B cell (primary cell): ENCODE data around the gene TIMELESS. TPM values are rescaled to one million over a fixed set of nuclear protein-coding genes. Genes with fewer than 3 reads are reported as not detected.

Experiments
- ATAC-seq: fragments of 200-7000 bp; cut with Tn5 transposase; one replicate; pipeline ENCODE4 v1.10.0; 2021; ENCODE audit warnings: low read depth, mild to moderate bottlenecking, moderate number of reproducible peaks, moderate library complexity
- CTCF ChIA-PET: fragments of 350-600 bp; sonication (Branson Sonifier 250); formaldehyde crosslinking; loops from one replicate; lab custom pipeline; 2021; ENCODE audit warnings: antibody characterized with exemption, inconsistent platforms; lab: Charles Lee
- POLR2A ChIA-PET: fragments of 350-600 bp; sonication (Branson Sonifier 250); formaldehyde crosslinking; loops from one replicate; lab custom pipeline; 2021; ENCODE audit warnings: antibody characterized with exemption; lab: Charles Lee
- DNase-seq: peaks from one replicate; pipeline ENCODE4 v3.0.0; 2013
- H2AFZ ChIP-seq: 2 replicates; pipeline ENCODE4 v1.6.1; 2012; ENCODE audit warnings: mild to moderate bottlenecking, low read depth, low read length; ENCODE audit not compliant: insufficient read depth, poor library complexity, severe bottlenecking
- H3K27ac ChIP-seq, 2 donors: 1 replicate in 1 of 2; 2 replicates in 1 of 2; pipeline ENCODE4 v1.5.1; 2012 to 2013; ENCODE audit warnings: low read length in 2 of 2, mild to moderate bottlenecking in 2 of 2, moderate library complexity in 1 of 2
- H3K27me3 ChIP-seq, 4 experiments: fragments of 200-600 bp in 1 of 4; sonication (generic) in 1 of 4; replicated peaks in 1 of 4; 1 replicate in 2 of 4; 2 replicates in 2 of 4; pipeline versions ENCODE4 v1.6.1 to v1.7.0; 2013 to 2016; ENCODE audit warnings: low read length in 3 of 4, mild to moderate bottlenecking in 2 of 4, mixed read lengths in 1 of 4, moderate library complexity in 1 of 4; ENCODE audit not compliant: insufficient read depth in 4 of 4, control insufficient read depth in 3 of 4; ENCODE audit errors: control extremely low read depth in 1 of 4
- H3K36me3 ChIP-seq, 2 experiments: replicated peaks in 1 of 2; 1 replicate in 1 of 2; 2 replicates in 1 of 2; pipeline versions ENCODE4 v1.6.1 to v1.7.1; 2013; ENCODE audit warnings: low read length in 1 of 2; ENCODE audit not compliant: insufficient read depth in 2 of 2, control insufficient read depth in 1 of 2; ENCODE audit errors: control extremely low read depth in 1 of 2, extremely low read depth in 1 of 2
- H3K4me1 ChIP-seq, 2 donors: fragments of 200-600 bp in 1 of 2; sonication (generic) in 1 of 2; 1 replicate in 1 of 2; 2 replicates in 1 of 2; pipeline versions ENCODE4 v1.5.1 to v1.6.1; 2013 to 2017; ENCODE audit warnings: low read length in 2 of 2; ENCODE audit not compliant: control insufficient read depth in 2 of 2, insufficient read depth in 2 of 2
- H3K4me2 ChIP-seq: replicated peaks from 2 replicates; pipeline ENCODE3; 2012; ENCODE audit warnings: mild to moderate bottlenecking, low read depth, low read length; ENCODE audit not compliant: poor library complexity, severe bottlenecking
- H3K4me3 ChIP-seq, 5 experiments: fragments of 200-600 bp in 1 of 5; sonication (generic) in 1 of 5; 1 replicate in 3 of 5; 2 replicates in 2 of 5; pipeline versions ENCODE4 v1.5.1 to v1.7.0; 2011 to 2016; ENCODE audit warnings: low read length in 4 of 5, mild to moderate bottlenecking in 4 of 5, low read depth in 2 of 5, control low read depth in 1 of 5, moderate library complexity in 1 of 5; ENCODE audit not compliant: insufficient read depth in 1 of 5; ENCODE audit errors: control extremely low read depth in 1 of 5, extremely low read depth in 1 of 5
- H3K79me2 ChIP-seq: fragments of 200-600 bp; sonication (generic); one replicate; pipeline ENCODE4 v1.6.0; 2016; ENCODE audit warnings: low read length; ENCODE audit not compliant: control insufficient read depth, insufficient read depth
- H3K9ac ChIP-seq: fragments of 200-600 bp; sonication (generic); 2 replicates; pipeline ENCODE4 v1.6.1; 2017; ENCODE audit warnings: mild to moderate bottlenecking, low read length, moderate library complexity
- H3K9me3 ChIP-seq, 3 donors: one replicate each; pipeline versions ENCODE4 v1.6.1 to v1.7.1; 2013; ENCODE audit warnings: low read length in 2 of 3; ENCODE audit not compliant: control insufficient read depth in 2 of 3, insufficient read depth in 1 of 3; ENCODE audit errors: control extremely low read depth in 1 of 3
- H4K20me1 ChIP-seq: 2 replicates; pipeline ENCODE4 v1.6.0; 2012; ENCODE audit warnings: mild to moderate bottlenecking, low read length; ENCODE audit not compliant: insufficient read depth, control insufficient read depth, poor library complexity, severe bottlenecking
- H3K27ac Mint-ChIP-seq: one replicate; pipeline ENCODE4 v1.8.0; 2021; ENCODE audit warnings: mixed read lengths
- H3K27me3 Mint-ChIP-seq: one replicate; pipeline ENCODE4 v1.8.0; 2021; ENCODE audit warnings: mixed read lengths
- H3K4me1 Mint-ChIP-seq: one replicate; pipeline ENCODE4 v1.8.0; 2021; ENCODE audit warnings: mixed read lengths
- H3K4me3 Mint-ChIP-seq: one replicate; pipeline ENCODE4 v1.8.0; 2021; ENCODE audit warnings: mixed read lengths
- H3K9me3 Mint-ChIP-seq: one replicate; pipeline ENCODE4 v1.8.0; 2022; ENCODE audit warnings: mixed read lengths; ENCODE audit not compliant: insufficient read depth
- EZH2 ChIP-seq: IDR thresholded peaks from 2 replicates; pipeline ENCODE4 v1.6.1; 2012; ENCODE audit warnings: borderline replicate concordance, low read depth, mild to moderate bottlenecking, moderate library complexity, low read length; ENCODE audit not compliant: insufficient read depth, poor library complexity, severe bottlenecking
- WGBS: methylation state at CpG from one replicate; pipeline ENCODE4 v1.1.5; 2013; ENCODE audit warnings: missing lambda C conversion rate; ENCODE audit not compliant: insufficient coverage; 5-methylcytosine and 5-hydroxymethylcytosine counted together
- intact Hi-C: fragments of 100-400 bp; cut with micrococcal nuclease; formaldehyde crosslinking; loops from one replicate; pipeline ENCODE4 v1.10.0; 2022
- polyA plus RNA-seq: library from polyadenylated mRNA; depleted of rRNA; stranded (reverse); fragments of >200 nt; gene quantifications from 2 replicates; pipeline ENCODE4 v1.2.3, GENCODE V29; 2012
- total RNA-seq, 2 donors: library from RNA; stranded (reverse); fragments of 120-200 nt in 1 of 2; gene quantifications; 1 replicate in 1 of 2; 2 replicates in 1 of 2; pipeline versions ENCODE4 v1.2.3 to v1.2.4, GENCODE V29; 2013 to 2022
- TF ChIP-seq, protein P1 (sequence below): fragments of 200-600 bp; IDR thresholded peaks from one replicate; pipeline ENCODE4 v1.8.0; 2022; ENCODE audit warnings: antibody characterized with exemption, mild to moderate bottlenecking

TIMELESS gene
- total and polyA plus RNA-seq, 2 donors (not counting 1 experiment from before 2014, with no cell fraction given): 17.2 to 44.4 TPM

- no peak overlapping the region for H3K9ac ChIP-seq
- ChIA-PET POLR2A (no interaction called here), CTCF (no interaction called here)
- ATAC-seq (no peak), DNase-seq (no peak)
- H3K4me3 Mint-ChIP-seq: no peak overlapping the region
- no peaks in the 10 kb centered on the region for H3K9me3 Mint-ChIP-seq
- no peaks in the 10 kb centered on the region for H3K9me3 ChIP-seq
- H3K27ac Mint-ChIP-seq: no peak overlapping the region
- no peak overlapping the region for H2AFZ ChIP-seq
- peaks cover 3 to 50% of the 10 kb centered on the region in 2 experiments for H3K36me3 ChIP-seq
- no peak overlapping the region for H3K4me3 ChIP-seq
- no CpG with 5 or more reads among the region's 3 CpGs for WGBS
- no peaks in the 10 kb centered on the region for H3K4me1 Mint-ChIP-seq
- H3K4me2 ChIP-seq: no peak overlapping the region
- no peaks in the 10 kb centered on the region for H3K27me3 Mint-ChIP-seq
- intact Hi-C loops: no loop called here
- no peaks in the 10 kb centered on the region for H3K27me3 ChIP-seq
- no peaks in the 10 kb centered on the region for H4K20me1 ChIP-seq
- peaks cover 16% of the 10 kb centered on the region for H3K79me2 ChIP-seq
- TF ChIP-seq, protein P1, sequence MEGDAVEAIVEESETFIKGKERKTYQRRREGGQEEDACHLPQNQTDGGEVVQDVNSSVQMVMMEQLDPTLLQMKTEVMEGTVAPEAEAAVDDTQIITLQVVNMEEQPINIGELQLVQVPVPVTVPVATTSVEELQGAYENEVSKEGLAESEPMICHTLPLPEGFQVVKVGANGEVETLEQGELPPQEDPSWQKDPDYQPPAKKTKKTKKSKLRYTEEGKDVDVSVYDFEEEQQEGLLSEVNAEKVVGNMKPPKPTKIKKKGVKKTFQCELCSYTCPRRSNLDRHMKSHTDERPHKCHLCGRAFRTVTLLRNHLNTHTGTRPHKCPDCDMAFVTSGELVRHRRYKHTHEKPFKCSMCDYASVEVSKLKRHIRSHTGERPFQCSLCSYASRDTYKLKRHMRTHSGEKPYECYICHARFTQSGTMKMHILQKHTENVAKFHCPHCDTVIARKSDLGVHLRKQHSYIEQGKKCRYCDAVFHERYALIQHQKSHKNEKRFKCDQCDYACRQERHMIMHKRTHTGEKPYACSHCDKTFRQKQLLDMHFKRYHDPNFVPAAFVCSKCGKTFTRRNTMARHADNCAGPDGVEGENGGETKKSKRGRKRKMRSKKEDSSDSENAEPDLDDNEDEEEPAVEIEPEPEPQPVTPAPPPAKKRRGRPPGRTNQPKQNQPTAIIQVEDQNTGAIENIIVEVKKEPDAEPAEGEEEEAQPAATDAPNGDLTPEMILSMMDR: no peak
- no peak for TF ChIP-seq EZH2
- no peak overlapping the region for H3K27ac ChIP-seq
- no peaks in the 10 kb centered on the region for H3K4me1 ChIP-seq
Measured at GRCh38 chr12:56431850-56432249, 17.4 kb downstream of the TIMELESS start.

DNA sequence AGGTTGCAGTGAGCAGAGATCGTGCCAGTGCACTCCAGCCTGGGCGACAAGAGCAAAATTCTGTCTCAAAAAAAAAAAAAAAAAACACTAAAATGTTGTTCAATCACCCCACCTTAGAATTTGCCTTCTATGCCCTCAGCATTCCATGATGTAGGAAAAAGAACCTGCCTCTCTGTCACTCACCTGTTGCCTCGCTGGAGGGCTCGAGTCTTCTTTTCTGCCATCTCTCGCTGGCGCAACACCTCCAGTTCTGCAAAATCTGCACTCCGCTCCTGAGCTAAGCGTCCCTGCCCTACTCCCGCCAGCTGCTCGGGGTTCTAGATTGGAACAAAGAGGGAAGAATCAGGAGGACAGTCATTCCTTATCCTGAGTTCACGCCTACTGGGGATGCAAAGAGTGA is 17.9 kb downstream of the TIMELESS start:
- H3K9ac ChIP-seq: no peak overlapping the region
- no peak overlapping the region for H3K4me3 Mint-ChIP-seq
- CTCF ChIA-PET: no interaction called here

More for the DNA sequence above, 17.9 kb downstream of the TIMELESS start:
- TF ChIP-seq, protein P1: no peak
- no peak for TF ChIP-seq EZH2
- intact Hi-C loops: no loop called here
- ATAC-seq (no peak), DNase-seq (no peak)
- H3K9me3 ChIP-seq: no peaks in the 10 kb centered on the region
- WGBS: 98% methylated on average over 8 of the region's 11 CpGs
- POLR2A ChIA-PET: no interaction called here
- peaks cover 3 to 50% of the 10 kb centered on the region in 2 experiments for H3K36me3 ChIP-seq
- H3K79me2 ChIP-seq: peaks cover 10% of the 10 kb centered on the region
- Mint-ChIP-seq H3K27ac (no peak overlapping the region), H3K9me3 (no peaks in the 10 kb centered on the region), H3K4me1 (no peaks in the 10 kb centered on the region), H3K27me3 (no peaks in the 10 kb centered on the region)
- no peaks in the 10 kb centered on the region for H4K20me1 ChIP-seq
- H3K4me2 ChIP-seq: no peak overlapping the region
- H3K27ac ChIP-seq: no peak overlapping the region
- no peak overlapping the region for H3K4me3 ChIP-seq
- no peaks in the 10 kb centered on the region for H3K27me3 ChIP-seq
- no peaks in the 10 kb centered on the region for H3K4me1 ChIP-seq
- no peak overlapping the region for H2AFZ ChIP-seq
